SW480 (cell line): ENCODE results near the gene URB1.
"Not testable (repeated sequence)": the region's sequence is repeated elsewhere in the genome, so short reads cannot be mapped to it uniquely, and the experiment has no call there.

ENCODE experiments used
- DNase-seq: peaks from one replicate; pipeline ENCODE4 v3.0.0-alpha.2; 2016; ENCODE audit warnings: low spot score

The URB1 gene

DNA sequence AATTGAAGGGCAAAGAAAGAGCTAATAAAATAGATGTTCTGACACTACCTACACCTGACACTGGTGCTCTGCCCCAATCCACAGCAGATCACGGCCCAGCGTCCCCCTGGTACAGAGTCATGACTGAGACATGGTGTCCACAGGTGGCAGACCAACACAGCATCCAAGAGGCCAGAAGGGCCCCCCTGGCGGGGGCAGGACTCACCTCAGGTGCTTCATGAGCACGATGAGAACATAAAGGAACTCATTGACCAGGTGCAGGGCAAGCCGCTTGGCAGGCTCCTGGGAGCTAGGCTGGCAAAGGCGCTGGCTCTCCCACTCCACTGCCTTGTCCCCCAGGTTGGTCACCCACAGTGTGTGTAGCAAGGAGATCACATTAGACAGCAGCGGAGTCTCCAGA is 73.8 kb downstream of the URB1 start:
- DNase-seq: no peak

DNA sequence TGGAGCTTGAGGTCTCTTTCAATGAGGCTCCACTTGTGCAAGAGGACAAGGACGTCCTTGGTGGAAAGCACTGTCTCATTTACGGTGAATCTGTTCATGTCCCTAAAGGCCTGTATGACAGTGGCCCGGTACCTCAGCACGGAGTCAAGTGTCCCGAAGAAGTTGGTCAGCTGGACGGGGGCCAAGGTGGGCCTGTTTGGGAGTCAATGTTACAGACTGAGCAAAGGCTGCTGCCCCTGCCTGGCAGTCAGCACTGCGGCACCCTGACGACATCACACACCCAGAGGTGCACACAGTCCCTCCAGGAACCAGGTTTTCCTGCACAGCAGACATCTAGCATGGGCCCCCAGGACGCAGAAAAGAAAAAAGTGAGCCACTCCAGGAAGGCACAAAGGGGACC is 75.1 kb downstream of the URB1 start:
- DNase-seq: no peak

DNA sequence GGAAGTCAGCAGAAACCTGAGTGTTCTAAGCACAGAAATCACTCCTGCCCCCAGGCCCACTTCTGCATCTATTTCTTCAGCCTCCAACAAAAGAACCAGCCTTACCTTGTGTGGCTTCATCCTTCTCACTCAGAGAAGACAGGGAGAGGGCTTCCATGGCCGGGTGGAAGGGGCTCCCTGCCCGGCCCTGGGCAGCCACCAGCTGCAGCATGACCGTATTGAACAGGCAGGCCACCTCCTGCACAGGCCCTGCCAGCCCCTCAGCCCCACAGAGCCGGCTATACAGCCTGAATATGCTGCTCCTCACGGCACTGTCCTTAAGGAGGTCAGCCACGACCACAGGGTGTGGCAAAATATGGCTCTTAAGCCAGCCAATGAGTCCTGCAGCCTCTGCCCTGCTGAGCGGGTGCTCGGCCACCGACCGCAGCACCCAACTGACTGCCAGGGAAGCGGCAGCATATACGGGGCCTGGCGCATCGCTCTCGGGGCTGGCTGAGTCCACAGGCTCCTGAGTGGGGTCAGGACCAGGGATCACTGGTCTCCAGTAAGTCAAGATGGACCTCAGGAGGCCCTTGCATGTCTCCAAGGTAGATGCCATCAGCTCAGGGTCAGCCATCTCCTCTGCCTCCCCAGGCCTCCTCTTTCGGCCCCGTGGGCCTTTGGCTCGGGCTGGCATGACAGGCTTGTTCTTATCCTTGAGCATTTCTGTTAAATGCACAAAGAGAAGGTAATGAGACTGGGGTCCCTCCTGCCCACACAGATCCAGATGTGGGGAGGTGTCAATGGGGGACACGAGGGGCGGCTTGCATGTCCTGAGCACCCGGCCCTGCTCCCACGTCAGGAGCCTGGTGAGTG is 76.2 kb downstream of the URB1 start:
- DNase-seq: no peak

DNA sequence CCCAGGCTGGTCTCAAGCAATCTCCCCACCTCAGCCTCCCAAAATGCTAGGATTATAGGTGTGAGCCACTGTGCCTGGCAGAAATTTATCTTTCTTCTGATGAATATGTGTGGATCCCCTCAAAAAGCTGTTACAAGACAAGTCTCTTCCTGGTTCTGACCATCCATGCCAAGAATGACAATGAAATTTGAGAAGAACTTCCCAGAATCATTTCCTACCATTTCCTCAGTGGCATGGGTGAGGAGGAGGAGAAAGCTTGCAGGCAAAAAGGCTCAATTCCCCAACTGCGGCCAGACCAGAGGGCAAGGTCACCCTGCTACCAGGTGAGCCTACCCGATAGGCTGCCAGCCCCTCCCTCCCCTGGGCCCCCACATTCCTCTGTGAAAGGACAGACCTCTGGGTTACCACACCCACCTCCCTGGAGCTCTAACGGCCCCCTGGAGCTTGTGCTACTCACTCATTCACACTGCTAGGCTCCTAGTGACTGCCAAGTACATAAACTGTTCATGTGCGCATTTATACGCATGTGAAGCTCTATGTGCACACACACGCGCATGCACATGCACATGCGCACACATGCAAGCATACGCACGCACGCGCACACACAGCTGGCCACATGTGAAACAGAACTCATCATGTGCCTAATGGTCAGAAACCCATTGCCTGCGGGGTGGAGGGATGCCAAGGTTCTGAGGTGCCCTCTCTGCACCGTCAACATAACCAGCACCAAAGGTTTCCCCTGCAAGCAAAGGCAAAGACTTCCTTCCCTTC is 77.1 kb downstream of the URB1 start:
- DNase-seq: no peak

DNA sequence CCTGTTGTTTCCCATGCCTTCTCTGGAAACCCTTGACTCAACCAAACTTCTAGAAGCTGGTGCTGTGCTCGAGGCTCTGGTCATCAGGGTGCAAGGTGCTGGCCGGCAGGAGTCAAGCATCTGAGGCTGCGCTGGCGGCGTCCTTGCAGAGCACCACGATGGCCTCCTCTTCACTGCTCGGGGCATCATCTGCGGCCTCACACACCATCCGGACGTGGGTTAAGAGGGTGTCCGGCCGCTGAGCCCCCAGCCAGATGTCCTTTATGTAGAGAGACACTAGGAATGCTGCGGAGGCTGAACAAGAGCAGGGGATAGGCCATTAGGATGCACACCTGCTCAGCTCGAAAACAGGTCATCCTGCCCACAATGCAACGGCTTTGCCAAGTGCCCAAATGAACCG is 78.0 kb downstream of the URB1 start:
- no peak for DNase-seq

DNA sequence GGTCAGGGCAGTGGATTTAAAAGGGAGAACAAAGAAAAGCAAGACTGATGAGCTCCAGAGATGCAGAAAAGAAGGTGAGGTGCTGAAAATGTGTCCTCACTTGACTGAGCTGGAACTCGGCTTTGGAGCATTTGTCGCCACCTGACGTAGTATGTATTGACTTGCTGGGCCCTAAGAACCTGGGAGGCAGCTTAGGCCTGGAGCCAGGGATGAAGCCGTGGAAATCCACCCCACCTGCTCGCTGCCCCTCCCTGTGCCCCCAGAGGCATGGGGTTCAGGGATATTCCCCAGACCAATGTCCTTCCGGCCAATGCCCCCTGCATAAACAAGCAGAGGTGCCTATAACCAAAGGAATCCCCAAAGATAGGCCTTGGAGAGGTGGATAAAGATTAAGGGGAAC is 79.8 kb downstream of the URB1 start:
- DNase-seq: no peak

DNA sequence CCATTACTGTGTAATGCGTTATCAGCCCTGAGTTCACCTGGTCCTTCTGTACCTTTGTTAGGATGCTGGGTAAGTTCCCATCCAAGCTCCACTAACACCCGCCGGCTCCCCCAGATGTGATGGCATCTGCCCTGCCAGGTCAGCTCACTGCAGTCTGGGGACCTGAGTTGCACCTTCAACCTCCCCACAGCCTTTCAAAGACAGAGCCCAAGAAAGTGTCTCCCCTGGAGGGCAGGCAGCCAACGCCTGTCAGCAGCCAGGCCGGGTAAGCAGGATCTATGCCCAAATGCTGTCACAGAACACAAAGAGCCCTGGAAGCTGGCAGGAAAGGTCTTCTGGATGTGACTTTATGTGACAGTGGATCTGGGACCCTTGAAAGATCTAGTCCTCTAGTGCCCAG is 80.5 kb downstream of the URB1 start:
- DNase-seq: no peak

DNA sequence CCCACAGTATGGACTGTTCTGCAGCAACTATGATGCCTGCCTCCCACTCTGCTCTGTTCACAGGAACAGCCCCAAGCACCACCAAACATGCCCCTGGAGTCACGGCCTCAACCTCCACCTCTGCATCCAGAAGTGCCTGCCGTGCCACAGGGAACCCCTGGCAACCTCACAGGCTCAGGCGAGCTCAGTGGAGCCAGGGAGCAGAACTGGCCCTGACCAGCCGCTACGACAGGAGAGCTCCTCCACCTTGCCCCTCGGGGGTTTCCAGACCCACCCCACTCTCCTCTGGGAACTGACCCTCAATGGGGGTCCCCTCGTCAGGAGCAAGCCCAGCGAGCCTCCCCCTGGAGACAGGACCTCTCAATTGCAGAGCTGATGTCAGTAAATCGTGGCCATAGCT is 81.2 kb downstream of the URB1 start:
- DNase-seq: no peak

DNA sequence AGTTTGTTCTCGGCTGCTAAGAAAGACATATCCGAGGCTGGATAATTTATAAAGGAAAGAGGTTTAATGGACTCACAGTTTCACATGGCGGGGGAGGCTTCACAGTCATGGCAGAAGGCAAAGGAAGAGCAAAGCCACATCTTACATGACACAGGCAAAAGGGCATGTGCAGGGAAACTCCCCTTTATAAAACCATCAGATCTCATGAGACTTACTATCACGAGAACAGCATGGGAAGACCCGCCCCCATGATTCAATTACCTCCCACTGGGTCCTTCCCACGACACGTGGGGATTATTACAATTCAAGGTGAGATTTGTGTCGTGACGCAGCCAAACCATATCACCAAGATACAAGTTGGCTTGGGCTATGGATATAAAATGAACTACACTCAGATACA is 81.8 kb downstream of the URB1 start:
- not testable (repeated sequence) for DNase-seq

DNA sequence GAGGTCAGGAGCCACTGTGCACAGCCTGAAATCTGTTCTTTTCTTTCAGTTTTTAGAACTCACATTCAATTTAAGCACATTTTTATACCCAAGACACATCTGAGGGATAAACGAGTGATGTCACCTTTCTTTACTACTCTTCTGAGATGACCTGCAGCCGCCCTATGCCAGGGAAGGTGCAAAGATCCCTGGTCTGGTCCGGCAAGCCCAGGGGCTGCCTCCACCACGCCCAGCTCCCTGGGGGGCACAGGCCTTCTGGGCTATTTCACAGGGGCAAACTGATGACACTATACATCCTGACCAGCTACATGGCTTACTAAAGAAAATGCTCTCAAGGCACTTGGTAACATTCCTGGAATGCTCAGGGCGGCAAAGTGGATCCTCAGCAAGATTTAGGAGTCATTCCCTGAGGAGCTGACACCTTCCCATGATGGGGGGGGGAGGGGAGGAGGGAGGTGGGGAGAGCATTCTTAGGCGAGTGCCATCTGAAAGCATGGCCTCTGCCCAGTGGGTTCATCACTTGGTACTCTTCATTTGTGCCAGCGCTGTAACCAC is 82.8 kb downstream of the URB1 start:
- DNase-seq: no peak

DNA sequence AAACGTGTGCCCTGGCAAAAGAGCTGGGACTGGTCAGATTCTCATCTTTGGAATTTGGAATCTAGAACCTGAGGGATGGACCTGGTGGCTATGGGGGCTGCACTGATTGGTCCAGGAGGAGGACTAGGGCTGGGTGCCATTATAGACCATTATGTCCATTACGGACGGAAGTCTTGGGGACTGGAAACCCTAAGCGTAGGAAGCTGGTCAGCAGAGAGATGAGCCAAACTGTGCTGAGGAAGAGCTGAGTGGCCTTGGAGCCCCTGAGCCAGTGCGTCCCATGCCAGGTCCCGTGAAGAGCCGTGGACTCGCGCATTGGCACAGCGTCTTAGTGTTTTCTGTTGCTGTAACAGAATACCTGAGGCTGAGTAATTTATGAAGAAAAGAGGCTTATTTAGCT is 84.1 kb downstream of the URB1 start:
- DNase-seq: no peak

DNA sequence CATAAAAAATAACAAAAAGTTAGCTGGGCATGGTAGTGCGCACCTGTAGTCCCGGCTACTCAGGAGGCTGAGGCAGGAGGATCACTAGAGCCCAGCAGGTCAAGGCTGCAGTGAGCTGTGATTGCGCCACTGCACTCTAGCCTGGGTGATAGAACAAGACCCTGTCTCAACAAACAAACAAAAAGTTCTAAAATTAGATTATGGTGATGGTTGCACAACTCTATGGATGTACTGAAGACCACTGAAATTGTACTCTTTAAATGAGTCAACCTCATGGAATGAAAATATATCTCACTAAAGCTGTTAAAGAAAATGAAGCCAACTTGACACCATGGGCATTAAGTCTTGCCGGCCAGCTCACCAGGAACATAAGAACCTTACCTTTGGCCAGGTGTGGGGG is 85.1 kb downstream of the URB1 start:
- DNase-seq: no peak

DNA sequence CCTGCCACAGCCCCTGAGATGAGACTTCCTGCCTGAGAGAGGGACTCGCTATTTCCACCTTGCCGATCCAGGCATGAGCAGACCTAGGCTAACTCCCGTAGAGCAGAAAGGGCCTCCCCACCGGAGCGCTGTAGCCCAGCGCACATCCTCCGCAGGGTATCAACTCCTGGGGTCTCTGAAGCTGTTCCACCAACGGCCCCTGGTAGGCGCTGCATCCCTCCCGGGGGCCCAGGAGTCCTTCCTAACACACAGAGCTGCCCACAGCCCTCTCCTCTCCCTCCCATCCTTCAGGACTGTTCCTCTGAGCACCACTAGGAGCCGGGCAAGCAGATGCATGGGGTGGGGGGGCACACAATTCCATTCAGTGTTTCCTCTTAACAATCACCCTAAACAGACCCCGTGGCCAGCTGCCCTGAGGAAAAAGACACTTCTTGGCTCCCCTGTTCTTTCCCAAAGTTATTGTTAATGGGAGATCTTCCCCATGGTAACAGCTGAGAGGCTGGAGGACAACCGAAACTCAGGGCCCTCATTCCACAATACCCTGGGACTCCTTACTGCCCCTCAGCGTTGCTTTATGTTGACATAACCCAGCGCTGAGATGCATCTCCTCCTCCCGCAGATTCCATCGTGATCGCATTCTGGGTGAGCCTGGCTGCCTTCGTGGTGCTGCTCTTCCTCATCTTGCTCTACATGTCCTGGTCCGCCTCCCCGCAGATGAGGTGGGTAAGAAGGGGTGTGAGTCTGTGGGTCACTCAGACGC is 86.6 kb downstream of the URB1 start:
- no peak for DNase-seq

DNA sequence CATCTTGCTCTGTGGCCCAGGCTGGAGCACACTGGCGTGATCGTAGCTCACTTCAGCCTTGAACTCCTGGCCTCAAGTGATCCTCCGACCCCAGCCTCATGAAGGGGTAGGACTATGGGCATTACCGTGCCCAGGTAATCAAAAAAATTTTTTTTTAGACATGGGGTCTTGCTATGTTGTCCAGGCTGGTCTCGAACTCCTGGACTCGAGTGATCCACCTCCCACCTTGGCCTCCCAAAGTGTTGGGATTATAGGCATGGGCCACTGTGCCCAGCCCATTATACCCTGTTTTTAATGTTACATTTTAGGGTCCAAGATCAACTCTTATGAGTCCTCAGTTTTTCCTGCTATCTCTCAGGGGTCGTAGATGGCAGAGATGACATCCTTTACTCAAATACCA is 87.8 kb downstream of the URB1 start:
- no peak for DNase-seq

DNA sequence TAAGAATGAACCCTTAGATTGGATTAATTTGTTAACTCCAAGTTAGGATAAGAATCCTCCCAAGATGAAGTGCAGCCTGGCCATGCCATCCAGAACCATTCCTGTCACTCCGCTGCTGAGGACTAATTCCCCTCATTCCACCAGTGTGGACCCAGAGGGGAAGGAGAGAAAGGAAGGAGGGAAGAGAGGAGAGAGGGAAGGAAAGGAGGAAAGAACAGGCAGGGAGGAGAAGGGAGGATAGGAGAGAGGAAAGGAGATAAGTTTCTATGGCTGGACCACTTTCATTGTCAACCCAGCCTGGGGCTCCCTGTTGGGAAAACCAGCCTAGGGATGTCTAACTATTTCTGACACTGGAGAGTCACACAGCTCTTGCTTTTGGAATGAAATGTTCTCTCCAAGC is 89.4 kb downstream of the URB1 start:
- no peak for DNase-seq

DNA sequence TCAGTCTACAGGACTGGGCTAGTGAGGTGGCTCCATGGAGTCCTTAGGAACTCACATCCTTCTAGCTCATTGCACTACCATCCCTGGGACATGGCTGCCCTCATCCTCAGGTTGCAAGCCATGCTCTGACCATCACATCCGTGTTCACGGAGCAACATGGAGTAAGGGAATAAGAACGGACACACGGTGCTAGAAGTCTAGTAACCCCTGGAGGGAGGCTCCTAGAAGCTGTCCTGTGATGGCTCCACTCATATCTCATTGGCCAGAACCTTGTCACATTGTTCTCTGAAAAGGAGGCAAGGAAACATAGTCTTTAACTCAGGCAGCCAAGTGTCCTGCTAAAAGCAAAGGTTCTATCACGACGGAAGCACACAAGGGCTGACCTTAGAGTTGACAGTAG is 90.3 kb downstream of the URB1 start:
- DNase-seq: no peak

DNA sequence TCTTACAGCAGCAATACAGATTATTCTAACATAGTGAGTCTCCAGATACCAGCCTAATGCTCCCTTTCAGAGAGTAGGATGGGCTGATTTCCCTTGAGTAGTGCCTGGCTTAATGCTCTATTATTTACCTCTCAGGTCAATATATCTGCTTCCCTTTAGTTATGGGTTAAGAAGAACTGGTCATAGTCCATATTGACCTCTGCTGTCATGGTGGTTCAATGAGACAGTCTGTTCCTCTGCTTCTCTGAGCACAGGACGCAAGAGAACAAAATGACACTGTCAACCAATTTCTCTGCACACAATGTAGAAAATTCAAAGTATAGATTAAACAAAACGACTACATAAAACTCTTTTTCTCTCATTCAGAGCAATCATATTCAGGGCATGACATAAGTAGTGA is 91.2 kb downstream of the URB1 start:
- DNase-seq: no peak

DNA sequence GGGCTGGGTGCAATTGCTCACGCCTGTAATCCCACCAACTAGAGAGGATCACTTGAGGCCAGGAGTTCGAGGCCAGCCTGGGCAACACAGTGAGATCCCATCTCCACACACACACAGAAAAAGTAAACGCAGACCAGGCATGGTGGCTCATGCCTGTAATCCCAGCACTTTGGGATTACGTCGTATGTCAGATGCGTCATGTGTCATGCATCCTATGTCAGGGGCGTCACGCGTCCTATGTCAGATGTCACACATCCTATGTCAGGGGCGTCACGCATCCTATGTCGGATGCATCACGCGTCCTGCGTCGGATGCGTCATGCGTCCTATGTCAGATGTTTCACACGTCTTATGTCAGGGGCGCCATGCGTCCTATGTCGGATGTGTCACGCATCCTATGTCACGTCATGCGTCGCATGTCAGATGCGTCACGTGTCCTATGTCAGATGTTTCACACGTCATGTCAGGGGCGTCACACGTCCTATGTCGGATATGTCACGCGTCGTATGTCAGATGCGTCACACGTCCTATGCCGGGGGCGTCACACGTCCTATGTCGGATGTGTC is 92.6 kb downstream of the URB1 start:
- no peak for DNase-seq

DNA sequence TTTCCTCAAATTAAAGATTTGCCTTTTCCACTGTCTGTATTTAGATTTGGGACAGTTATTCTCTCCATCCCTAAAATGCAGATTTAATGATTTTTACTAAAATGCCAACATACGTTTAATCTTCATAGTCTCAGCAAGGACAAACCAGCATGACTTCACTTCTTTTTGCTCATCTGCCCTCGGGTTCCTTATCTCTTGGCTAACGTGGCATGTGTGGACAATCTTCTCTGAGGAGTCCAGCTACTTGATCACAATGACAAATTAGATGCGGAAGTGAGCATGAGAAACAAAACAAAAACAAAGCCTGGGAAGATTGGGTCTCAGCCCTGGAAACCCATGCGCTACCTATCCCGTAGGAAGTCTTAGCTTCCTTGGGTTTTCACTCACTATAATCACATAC is 93.1 kb downstream of the URB1 start:
- DNase-seq: no peak

DNA sequence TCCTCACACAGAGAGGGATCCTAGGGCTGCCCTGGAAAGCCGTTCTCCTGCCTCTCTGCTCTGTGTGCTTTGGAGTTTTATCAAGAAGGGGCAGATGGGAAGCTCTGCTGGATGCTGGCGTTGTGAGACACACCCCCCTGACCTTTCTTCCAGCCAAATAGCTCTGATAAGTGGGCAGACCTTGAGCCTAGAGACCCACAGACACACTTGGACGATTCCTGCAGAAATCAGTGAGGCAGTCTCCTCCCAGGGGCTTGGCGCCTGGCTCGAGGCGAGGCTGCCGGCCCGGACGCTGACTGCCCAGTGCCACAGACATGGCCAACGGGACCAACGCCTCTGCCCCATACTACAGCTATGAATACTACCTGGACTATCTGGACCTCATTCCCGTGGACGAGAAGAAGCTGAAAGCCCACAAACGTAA is 94.1 kb downstream of the URB1 start, which contains the start of gene MRAP:
Gene MRAP, plus strand, starts transcription at position 198 of the 424 bp plus-strand sequence. Its CDS starts 117 bp downstream, at position 315.
- no peak for DNase-seq

DNA sequence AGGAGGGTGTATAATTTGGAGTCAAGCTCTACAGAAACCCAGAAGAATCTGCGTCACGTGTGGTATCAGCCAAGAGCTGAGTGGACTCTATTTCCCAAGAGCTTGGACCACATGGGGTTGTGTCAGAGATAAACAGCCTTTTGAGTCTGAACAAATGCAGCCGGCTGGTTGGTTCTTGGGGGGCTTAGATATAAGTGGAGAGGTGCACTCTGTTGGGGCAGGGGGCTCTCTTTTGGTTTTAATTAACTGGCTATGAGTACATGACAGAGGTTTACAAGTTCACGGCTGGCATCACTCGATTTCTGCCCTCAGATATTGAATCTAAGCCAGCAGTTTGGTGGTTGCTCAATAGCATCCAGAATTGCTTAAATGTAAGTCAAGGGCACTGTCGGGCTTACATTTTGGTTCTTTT is 94.7 kb downstream of the URB1 start:
- DNase-seq: no peak

DNA sequence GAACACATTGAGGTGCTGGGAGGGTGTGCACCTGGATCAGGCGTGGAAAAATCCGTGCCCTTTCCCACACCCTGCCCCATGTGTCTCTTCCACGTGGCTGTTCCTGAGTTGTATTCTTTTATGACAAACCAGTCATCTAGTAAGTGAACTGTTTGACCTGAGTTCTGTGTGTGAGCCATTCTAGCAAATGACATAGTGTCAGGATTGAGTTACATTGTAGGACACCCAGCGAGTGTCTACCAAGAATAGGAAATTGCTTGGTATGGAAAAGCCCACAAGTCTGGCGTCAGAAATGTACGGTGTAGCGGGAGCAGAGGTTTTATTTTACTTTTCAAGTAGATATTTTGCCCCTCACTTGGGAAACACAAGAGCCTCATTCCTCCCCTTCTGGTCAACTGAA is 95.4 kb downstream of the URB1 start:
- DNase-seq: no peak
